Trophoblast cell (in vitro differentiated cells and primary cell): ENCODE measurements around the gene WDR62.

Experiments
- DNase-seq, 2 donors: peaks; one replicate each; pipeline ENCODE4 v3.0.0-alpha.2; 2016
- H2AFZ ChIP-seq: 2 replicates; pipeline ENCODE4 v1.6.1; 2013; ENCODE audit warnings: low read length, moderate library complexity, mild to moderate bottlenecking; ENCODE audit not compliant: insufficient read depth, poor library complexity
- H2AK5ac ChIP-seq: 2 replicates; pipeline ENCODE4 v1.6.1; 2013; ENCODE audit warnings: mild to moderate bottlenecking, low read length
- H2BK120ac ChIP-seq: 2 replicates; pipeline ENCODE4 v1.6.1; 2013; ENCODE audit warnings: low read length, mild to moderate bottlenecking, moderate library complexity; ENCODE audit not compliant: insufficient read depth, poor library complexity
- H2BK12ac ChIP-seq: 2 replicates; pipeline ENCODE4 v1.6.1; 2013; ENCODE audit warnings: mild to moderate bottlenecking, low read length, moderate library complexity
- H2BK5ac ChIP-seq: 2 replicates; pipeline ENCODE4 v1.6.1; 2013; ENCODE audit warnings: low read length, low read depth, moderate library complexity, mild to moderate bottlenecking; ENCODE audit not compliant: poor library complexity
- H3K14ac ChIP-seq: 2 replicates; pipeline ENCODE4 v1.6.1; 2013; ENCODE audit warnings: mild to moderate bottlenecking, low read length
- H3K18ac ChIP-seq: 2 replicates; pipeline ENCODE4 v1.6.1; 2013; ENCODE audit warnings: mild to moderate bottlenecking, low read length
- H3K23ac ChIP-seq: 2 replicates; pipeline ENCODE4 v1.6.1; 2013; ENCODE audit warnings: low read length
- H3K27ac ChIP-seq: 2 replicates; pipeline ENCODE4 v1.5.1; 2013; ENCODE audit warnings: low read depth, mild to moderate bottlenecking, inconsistent platforms, low read length, moderate library complexity
- H3K27me3 ChIP-seq: 2 replicates; pipeline ENCODE4 v1.6.1; 2013; ENCODE audit warnings: inconsistent platforms, mild to moderate bottlenecking, low read length, moderate library complexity; ENCODE audit not compliant: insufficient read depth
- H3K36me3 ChIP-seq, 2 experiments: 1 replicate in 1 of 2; 2 replicates in 1 of 2; pipeline ENCODE4 v1.6.1; 2013; ENCODE audit warnings: low read length in 2 of 2, mild to moderate bottlenecking in 2 of 2, moderate library complexity in 1 of 2; ENCODE audit not compliant: insufficient read depth in 2 of 2, control insufficient read depth in 1 of 2
- H3K4ac ChIP-seq: 2 replicates; pipeline ENCODE4 v1.6.1; 2013; ENCODE audit warnings: low read depth, mild to moderate bottlenecking, low read length, moderate library complexity
- H3K4me1 ChIP-seq, 2 experiments: 1 replicate in 1 of 2; 2 replicates in 1 of 2; pipeline ENCODE4 v1.6.1; 2013; ENCODE audit warnings: low read length in 2 of 2, mild to moderate bottlenecking in 2 of 2, moderate library complexity in 1 of 2; ENCODE audit not compliant: insufficient read depth in 2 of 2, control insufficient read depth in 1 of 2
- H3K4me2 ChIP-seq: 2 replicates; pipeline ENCODE4 v1.6.1; 2013; ENCODE audit warnings: inconsistent platforms, mild to moderate bottlenecking, low read length, moderate library complexity
- H3K4me3 ChIP-seq: 2 replicates; pipeline ENCODE4 v1.5.1; 2013; ENCODE audit warnings: mild to moderate bottlenecking, low read depth, low read length, inconsistent platforms
- H3K79me1 ChIP-seq: one replicate; pipeline ENCODE4 v1.6.1; 2013; ENCODE audit warnings: low read length
- H3K79me2 ChIP-seq: 2 replicates; pipeline ENCODE4 v1.6.1; 2013; ENCODE audit warnings: low read length, mild to moderate bottlenecking; ENCODE audit not compliant: control insufficient read depth, insufficient read depth, poor library complexity
- H3K9ac ChIP-seq: 2 replicates; pipeline ENCODE4 v1.6.1; 2013; ENCODE audit warnings: mild to moderate bottlenecking, low read length
- H3K9me3 ChIP-seq: 2 replicates; pipeline ENCODE4 v1.6.1; 2013; ENCODE audit warnings: low read depth, mild to moderate bottlenecking, control low read depth, inconsistent platforms, low read length; ENCODE audit not compliant: insufficient read depth
- H4K12ac ChIP-seq: 2 replicates; pipeline ENCODE4 v1.6.1; 2013; ENCODE audit warnings: low read depth, mild to moderate bottlenecking, low read length, moderate library complexity
- H4K8ac ChIP-seq: 2 replicates; pipeline ENCODE4 v1.6.1; 2013; ENCODE audit warnings: low read depth, mild to moderate bottlenecking, low read length, moderate library complexity
- H4K91ac ChIP-seq: one replicate; pipeline ENCODE4 v1.6.1; 2013; ENCODE audit warnings: low read depth, mild to moderate bottlenecking, low read length, moderate library complexity
- WGBS: extraction: QIAGEN DNeasy Blood & Tissue Kit; methylation state at CpG from one replicate; pipeline ENCODE4 v1.1.7; 2013; ENCODE audit warnings: missing lambda C conversion rate; ENCODE audit not compliant: insufficient read length, insufficient coverage; ENCODE audit errors: extremely low coverage; 5-methylcytosine and 5-hydroxymethylcytosine counted together

Gene WDR62

GRCh38 chr19:36043952-36044351 lies 10.7 kb upstream of the WDR62 start:
- no peaks in the 10 kb centered on the region for H3K27me3 ChIP-seq
- no peak overlapping the region for H3K4ac ChIP-seq
- WGBS = no CpG with 5 or more reads among the region's 2 CpGs
- H3K4me3 ChIP-seq = no peak overlapping the region
- H4K91ac ChIP-seq = no peak overlapping the region
- H4K8ac ChIP-seq = no peak overlapping the region
- H3K79me1 ChIP-seq = peaks cover 2% of the 10 kb centered on the region
- no peak overlapping the region for H2BK5ac ChIP-seq
- DNase-seq = no peak
- no peak overlapping the region for H2BK12ac ChIP-seq
- H3K14ac ChIP-seq = no peak overlapping the region
- no peak overlapping the region for H2AFZ ChIP-seq
- H2AK5ac ChIP-seq = no peak overlapping the region
- H3K36me3 ChIP-seq = no peaks in the 10 kb centered on the region
- H3K9ac ChIP-seq = no peak overlapping the region
- peaks cover 3 to 4% of the 10 kb centered on the region in 2 experiments for H3K4me1 ChIP-seq
- H2BK120ac ChIP-seq = no peak overlapping the region
- no peak overlapping the region for H3K4me2 ChIP-seq
- H3K79me2 ChIP-seq = no peaks in the 10 kb centered on the region
- H3K9me3 ChIP-seq = no peaks in the 10 kb centered on the region
- H3K18ac ChIP-seq = no peak overlapping the region
- no peak overlapping the region for H4K12ac ChIP-seq
- no peak overlapping the region for H3K23ac ChIP-seq
- H3K27ac ChIP-seq = no peak overlapping the region

- Histone ChIP-seq H3K79me1 (peaks cover 2% of the 10 kb centered on the region), H3K36me3 (no peaks in the 10 kb centered on the region), H2BK5ac (no peak overlapping the region), H3K14ac (no peak overlapping the region), H3K18ac (no peak overlapping the region), H3K4me1 (peaks cover 2 to 4% of the 10 kb centered on the region in 2 experiments), H2AK5ac (no peak overlapping the region), H3K4me2 (no peak overlapping the region), H4K12ac (no peak overlapping the region), H3K23ac (no peak overlapping the region), H3K27me3 (no peaks in the 10 kb centered on the region), H2BK120ac (no peak overlapping the region), H4K8ac (no peak overlapping the region), H2AFZ (no peak overlapping the region), H4K91ac (no peak overlapping the region), H3K9ac (no peak overlapping the region), H3K4ac (no peak overlapping the region), H3K9me3 (no peaks in the 10 kb centered on the region), H3K4me3 (no peak overlapping the region), H2BK12ac (no peak overlapping the region), H3K27ac (no peak overlapping the region), H3K79me2 (no peaks in the 10 kb centered on the region)
- DNase-seq = no peak
- no CpG with 5 or more reads among the region's 5 CpGs for WGBS
Observed at GRCh38 chr19:36046443-36047050, 8.2 kb upstream of the WDR62 start.

GRCh38 chr19:36047835-36048234 lies 6.9 kb upstream of the WDR62 start:
- Histone ChIP-seq H3K79me1 (no peaks in the 10 kb centered on the region), H2AFZ (no peak overlapping the region), H3K18ac (no peak overlapping the region), H3K4me2 (no peak overlapping the region), H3K27me3 (no peaks in the 10 kb centered on the region), H3K14ac (no peak overlapping the region), H3K9ac (no peak overlapping the region), H3K9me3 (no peaks in the 10 kb centered on the region), H4K91ac (no peak overlapping the region), H2AK5ac (no peak overlapping the region), H2BK5ac (no peak overlapping the region), H3K4ac (no peak overlapping the region), H3K4me1 (no peaks in the 10 kb centered on the region), H3K4me3 (no peak overlapping the region), H3K23ac (no peak overlapping the region), H3K79me2 (no peaks in the 10 kb centered on the region), H3K36me3 (no peaks in the 10 kb centered on the region), H3K27ac (no peak overlapping the region), H2BK12ac (no peak overlapping the region), H4K8ac (no peak overlapping the region), H4K12ac (no peak overlapping the region), H2BK120ac (no peak overlapping the region)
- DNase-seq = no peak

GRCh38 chr19:36049080-36049698 lies 5.5 kb upstream of the WDR62 start:
- H3K9me3 ChIP-seq = no peaks in the 10 kb centered on the region
- no peak overlapping the region for H4K12ac ChIP-seq
- no peak overlapping the region for H3K4me2 ChIP-seq
- H3K23ac ChIP-seq = no peak overlapping the region
- no peak overlapping the region for H3K4me3 ChIP-seq
- H4K91ac ChIP-seq = no peak overlapping the region
- no peaks in the 10 kb centered on the region for H3K36me3 ChIP-seq
- no peak overlapping the region for H3K4ac ChIP-seq
- no peak overlapping the region for H2BK120ac ChIP-seq
- H3K14ac ChIP-seq = no peak overlapping the region
- H3K9ac ChIP-seq = no peak overlapping the region
- DNase-seq = no peak
- no peaks in the 10 kb centered on the region for H3K27me3 ChIP-seq
- no peak overlapping the region for H2BK5ac ChIP-seq
- no CpG with 5 or more reads among the region's 4 CpGs for WGBS
- H2AK5ac ChIP-seq = no peak overlapping the region
- no peak overlapping the region for H3K18ac ChIP-seq
- no peak overlapping the region for H2BK12ac ChIP-seq
- peaks cover 0 to 1% of the 10 kb centered on the region in 2 experiments for H3K4me1 ChIP-seq
- H2AFZ ChIP-seq = no peak overlapping the region
- H3K27ac ChIP-seq = no peak overlapping the region
- no peak overlapping the region for H4K8ac ChIP-seq
- H3K79me2 ChIP-seq = peaks cover 2% of the 10 kb centered on the region
- peaks cover 7% of the 10 kb centered on the region for H3K79me1 ChIP-seq
